Myocyte (in vitro differentiated cells): ENCODE measurements around the gene TBCK. TPM values are rescaled to one million over a fixed set of nuclear protein-coding genes. Genes with fewer than 3 reads are reported as not detected.
A peak's percentile ranks its signal among the peaks of the same experiment; 100 is the strongest.

Source experiments
- DNase-seq: peaks from one replicate; pipeline ENCODE4 v3.0.0-alpha.2; 2012; ENCODE audit warnings: low read depth
- polyA plus RNA-seq: library from polyadenylated mRNA; unstranded; fragments of >200 nt; gene quantifications from one replicate; pipeline ENCODE4 v1.2.1, GENCODE V29; 2012; ENCODE audit warnings: missing spikeins
- total RNA-seq: library from RNA; depleted of rRNA; stranded (reverse); fragments of >200 nt; gene quantifications from 2 replicates; pipeline ENCODE4 v1.2.3, GENCODE V29; 2014

Gene TBCK
- 38.0 and 50.1 TPM in 2 replicates for total RNA-seq
- polyA plus RNA-seq, result 17.1 TPM

GRCh38 chr4:106315968-106316772 lies at the start of gene TBCK, which contains the start of gene AIMP1:
TSS of gene TBCK (minus strand) at chr4:106316209. CDS start at chr4:106308960, 7,249 bp downstream.
TSS of gene AIMP1 (plus strand) at chr4:106316550. CDS start at chr4:106325010, 8,460 bp downstream.
- peak; percentile 94 for DNase-seq

GRCh38 chr4:106365613-106366012 lies 49.6 kb upstream of the TBCK start:
- peak; percentile 84 for DNase-seq

DNA sequence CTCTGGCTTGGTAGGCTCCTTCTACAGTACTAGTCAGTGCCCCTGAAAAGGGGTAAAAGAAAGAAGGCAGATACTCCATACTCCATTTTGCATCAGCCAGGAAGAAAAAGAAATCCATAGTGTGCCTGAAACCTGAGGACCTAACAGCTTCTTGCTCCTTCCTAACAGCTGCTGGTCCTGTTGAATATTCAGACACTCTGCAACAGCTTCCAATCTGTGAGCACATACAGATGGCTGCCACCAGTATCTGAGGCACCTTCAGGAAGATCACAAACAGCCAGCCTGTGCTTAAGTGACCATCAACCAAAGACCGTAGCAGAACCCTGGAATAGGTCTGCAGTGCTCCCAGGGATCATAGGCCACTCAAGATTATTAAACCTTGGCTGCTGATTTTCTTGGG lies 48.3 kb upstream of the TBCK start:
- peak; percentile 23 for DNase-seq

DNA sequence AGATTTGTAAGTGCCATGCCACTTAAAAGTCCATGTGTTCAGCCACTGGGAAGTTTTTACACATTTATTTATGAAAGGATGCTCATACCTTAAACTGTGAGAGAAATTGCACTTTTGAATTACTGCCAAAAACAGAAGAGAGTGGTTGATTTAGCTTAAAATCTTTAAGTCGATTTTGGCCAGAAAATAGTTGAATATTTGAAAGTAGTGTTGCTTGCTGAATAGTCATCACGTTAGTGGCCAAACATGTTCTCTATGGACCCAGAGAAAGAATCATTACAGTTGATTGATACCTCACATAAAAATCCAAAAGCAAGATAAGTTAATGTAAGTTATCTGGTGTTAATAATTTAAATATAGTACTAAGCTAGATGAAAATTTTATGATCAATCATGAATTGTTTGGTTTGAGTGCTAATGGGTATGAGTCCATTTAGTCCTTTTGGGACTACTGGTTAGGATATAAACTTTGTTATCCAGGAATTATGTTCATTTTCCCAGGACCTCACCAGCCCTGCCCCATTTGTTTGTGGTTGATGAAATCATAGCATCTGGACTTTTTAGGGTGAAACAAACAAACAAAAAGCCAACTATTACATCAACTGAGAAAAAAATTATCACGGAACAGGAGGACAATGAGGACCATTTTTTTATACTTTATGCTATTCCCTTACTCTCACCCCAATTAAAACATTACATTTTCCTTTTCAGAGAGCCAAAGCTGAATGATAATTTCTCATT lies 46.2 kb upstream of the TBCK start:
- peak; percentile 45 for DNase-seq

- peak; percentile 54 for DNase-seq
Measured at GRCh38 chr4:106358899-106359298, 42.9 kb upstream of the TBCK start.

- no peak for DNase-seq
Measured at GRCh38 chr4:106355193-106355592, 39.2 kb upstream of the TBCK start.

DNA sequence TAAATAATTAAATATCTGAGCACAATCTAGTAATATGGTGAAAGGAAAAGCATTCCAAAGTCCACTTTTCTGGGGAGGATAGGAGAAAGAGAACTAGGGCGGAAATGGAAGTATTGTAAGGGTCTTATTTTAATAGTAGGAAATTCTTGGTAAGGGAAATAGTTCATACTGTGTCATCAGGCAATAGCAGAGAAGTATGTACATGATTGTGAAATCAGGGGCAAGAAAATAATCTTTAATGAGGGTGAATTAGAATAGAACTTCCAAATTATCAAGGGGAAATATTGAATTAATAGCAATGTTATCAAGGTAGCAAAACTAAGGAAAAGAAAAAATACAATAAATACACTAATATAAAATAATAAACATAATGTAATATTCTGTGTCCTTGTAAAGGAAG lies 37.8 kb upstream of the TBCK start:
- no peak for DNase-seq

- DNase-seq, result no peak
Measured at GRCh38 chr4:106351016-106351415, 35.0 kb upstream of the TBCK start.

- no peak for DNase-seq
Measured at GRCh38 chr4:106347167-106347566, 31.2 kb upstream of the TBCK start.

- DNase-seq, result peak; percentile 40
Measured at GRCh38 chr4:106344647-106344970, 28.6 kb upstream of the TBCK start.

DNA sequence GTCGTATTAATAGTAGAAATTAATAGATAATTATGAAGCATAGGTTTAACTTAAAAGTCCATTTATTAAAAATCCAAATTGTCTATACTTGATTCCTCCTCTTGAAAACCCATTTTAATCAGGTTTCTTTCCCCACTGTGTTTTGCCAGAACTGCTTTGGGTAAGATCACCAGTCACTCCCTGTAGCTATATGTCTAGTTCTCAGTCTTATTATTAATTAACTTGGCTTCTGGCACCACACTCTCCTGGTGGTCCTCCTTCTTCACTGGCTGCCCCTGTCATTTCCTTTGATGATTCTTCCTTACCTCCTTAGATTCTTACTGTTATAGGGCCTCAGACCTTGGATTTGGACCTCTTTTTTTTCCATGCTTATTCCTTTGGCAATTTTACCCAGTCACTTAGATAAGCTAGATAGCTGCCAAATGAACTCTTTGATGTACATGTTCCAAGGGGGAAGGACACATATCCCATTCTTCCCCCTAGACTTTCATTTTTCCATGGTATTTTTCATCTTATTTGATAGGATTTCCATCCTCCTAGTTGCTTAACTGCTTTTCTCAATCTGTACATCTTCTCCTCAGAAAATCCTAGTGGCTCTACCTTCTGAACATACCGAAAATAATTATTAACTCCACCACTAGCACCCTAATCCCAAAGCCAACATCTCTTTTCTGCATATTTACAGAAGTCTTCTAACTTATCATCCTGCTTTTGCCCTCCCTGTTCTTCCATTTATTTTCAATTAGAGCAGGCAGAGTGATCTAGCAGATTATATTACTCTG lies 28.0 kb upstream of the TBCK start:
- DNase-seq, result no peak

GRCh38 chr4:106340774-106341173 lies 24.8 kb upstream of the TBCK start:
- DNase-seq, result no peak

DNA sequence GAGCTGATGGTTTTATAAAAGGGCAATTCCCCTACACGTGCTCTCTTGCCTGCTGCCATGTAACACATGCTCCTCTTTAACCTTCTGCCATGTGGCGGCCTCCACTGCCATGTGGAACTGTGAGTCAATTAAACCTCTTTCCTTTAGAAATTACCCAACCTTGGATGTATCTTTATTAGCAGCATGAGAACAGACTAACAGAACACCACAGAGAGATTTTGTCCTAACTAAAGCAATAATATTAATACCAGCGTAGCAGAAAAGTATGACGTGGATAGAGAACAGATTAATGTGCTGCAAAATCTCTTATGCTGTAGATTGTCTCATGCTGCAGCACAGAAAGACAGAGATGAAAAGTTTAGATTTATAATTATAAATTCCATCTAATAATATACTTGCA lies 23.4 kb upstream of the TBCK start:
- no peak for DNase-seq

DNA sequence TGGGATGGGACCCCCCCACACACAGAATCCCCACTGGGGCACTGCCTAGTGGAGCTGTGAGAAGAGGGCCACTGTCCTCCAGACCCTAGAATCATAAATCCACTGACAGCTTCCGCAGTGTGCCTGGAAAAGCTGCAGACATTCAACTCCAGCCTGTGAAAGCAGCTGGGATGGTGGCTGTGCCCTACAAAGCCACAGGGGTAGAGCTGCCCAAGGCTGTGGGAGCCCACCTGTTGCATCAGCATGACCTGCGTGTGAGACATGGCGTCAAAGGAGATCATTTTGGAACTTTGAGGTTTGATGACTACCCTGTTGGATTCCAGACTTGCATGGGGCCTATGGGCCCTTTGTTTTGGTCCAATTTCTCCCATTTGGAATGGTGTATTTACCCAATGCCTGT lies 22.7 kb upstream of the TBCK start:
- DNase-seq, result peak; percentile 87

DNA sequence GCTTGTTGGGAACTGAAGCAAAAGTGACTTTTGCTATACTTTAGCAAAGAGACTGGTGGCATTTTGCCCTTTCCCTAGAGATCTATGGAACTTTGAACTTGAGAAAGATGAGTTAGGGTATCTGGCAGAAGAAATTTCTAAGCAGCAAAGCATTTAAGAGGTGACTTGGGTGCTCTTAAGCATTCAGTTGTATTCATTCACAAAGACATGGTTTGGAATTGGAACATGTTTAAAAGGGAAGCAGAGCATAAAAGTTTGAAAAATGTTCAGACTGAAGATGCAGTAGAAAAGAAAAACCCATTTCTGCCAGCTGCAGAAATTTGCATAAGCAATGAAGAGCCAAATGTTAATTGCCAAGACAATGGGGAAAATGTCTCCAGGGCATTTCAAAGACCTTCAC lies 21.9 kb upstream of the TBCK start:
- no peak for DNase-seq

DNA sequence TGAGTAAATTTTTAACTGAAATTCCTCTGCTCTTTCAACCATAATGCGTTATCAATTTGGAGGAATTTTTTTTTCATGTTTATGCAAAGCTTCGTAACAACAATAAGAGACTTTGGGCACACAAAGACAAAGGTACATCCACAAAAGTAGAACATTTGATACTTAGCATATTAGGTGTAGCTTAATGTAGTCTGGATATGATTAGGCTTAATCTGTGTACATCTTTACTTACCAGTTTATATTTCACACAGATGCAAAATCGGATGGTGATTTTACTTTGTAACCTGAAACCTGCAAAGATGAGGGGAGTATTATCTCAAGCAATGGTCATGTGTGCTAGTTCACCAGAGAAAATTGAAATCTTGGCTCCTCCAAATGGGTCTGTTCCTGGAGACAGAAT lies 20.6 kb upstream of the TBCK start:
- DNase-seq, result no peak

DNA sequence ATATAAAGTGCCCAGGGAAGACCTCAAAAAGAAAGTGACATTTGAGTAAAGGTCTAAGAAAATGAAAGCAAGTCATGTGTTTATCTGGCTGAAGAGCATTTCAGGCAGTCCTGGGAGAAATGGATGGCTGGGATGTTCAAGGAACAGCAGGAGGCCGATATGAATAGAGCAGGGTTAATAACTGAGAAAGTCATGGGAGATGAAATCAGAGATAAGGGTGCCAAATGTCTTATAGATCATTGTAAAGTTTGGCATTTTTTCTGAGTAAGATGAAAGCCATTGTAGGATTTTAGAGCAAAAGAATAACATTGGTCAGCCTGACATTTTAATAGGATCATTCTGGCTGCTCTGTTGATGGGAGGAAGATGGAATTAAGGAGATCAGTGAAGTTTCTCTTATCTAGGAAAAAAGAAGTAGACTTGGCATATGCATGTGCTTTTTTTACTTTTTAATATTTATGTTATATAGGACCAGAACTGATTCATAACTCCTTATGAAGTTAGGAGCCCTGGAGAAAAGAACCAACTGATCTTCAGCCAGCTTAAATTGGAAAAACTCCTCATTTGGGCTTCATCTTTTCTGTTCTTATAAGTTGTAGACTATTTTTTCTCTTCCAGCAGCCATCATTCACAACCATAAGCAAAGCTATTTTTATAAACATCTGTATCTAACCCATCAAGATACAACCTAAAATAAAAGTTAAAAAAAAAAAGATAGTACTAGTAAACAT lies 18.9 kb upstream of the TBCK start:
- DNase-seq, result no peak

- no peak for DNase-seq
Measured at GRCh38 chr4:106333186-106333585, 17.2 kb upstream of the TBCK start.

- DNase-seq, result peak; percentile 44
Measured at GRCh38 chr4:106329041-106329618, 13.1 kb upstream of the TBCK start.

DNA sequence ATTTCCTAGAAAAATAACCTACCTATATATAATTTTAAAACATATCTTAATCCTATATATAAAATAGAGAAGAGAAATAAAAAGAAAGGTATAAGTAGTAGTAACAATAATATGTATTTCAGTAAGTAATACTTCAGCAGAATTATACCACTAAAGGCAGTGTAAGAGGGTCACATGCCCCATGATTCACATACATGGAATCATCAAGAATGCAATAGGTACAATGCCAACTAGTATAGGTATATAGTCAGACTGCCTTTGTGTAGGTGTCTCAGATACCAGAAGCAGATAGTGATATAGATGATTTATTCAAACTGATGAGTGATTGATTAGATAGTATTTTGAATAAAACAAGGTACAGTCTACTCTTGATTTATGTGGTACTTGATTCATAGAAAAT lies 9.8 kb upstream of the TBCK start:
- no peak for DNase-seq

DNA sequence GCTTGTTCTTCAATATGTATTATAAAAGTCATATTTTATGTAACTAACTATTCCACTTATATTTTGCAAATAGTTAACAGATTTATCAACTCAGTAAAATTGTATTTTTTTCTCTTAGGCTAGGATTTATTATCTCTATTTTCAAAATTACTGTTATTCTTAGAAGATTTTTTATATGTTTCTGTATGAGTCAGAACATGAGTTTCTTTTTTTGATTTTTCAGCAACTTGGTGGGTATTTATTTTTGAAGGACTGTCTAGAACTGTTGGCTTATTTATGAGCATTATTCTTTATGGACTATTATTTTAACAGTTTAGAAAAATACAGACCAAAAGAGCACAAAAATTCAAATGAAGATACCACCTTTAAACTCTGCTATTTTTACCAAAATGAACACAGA lies 7.1 kb upstream of the TBCK start:
- DNase-seq, result no peak
